NOMO-1 treated with DMSO at 0.1 percent for 48 hours (cell line): ENCODE results near the gene TROAP.
"Not testable (repeated sequence)": the region's sequence is repeated elsewhere in the genome, so short reads cannot be mapped to it uniquely, and the experiment has no call there.

ENCODE experiments used
- DNase-seq: peaks from one replicate; lab custom pipeline; 2025; ENCODE audit not compliant: unreplicated experiment; lab: John Stamatoyannopoulos, UW

TROAP gene

GRCh38 chr12:49322708-49323523, at the start of gene TROAP:
TROAP (plus strand) TSS chr12:49323255; CDS start chr12:49323609, 354 bp downstream.
- peak; percentile 99 for DNase-seq

GRCh38 chr12:49273726-49274395, 49.2 kb upstream of the TROAP start:
- DNase-seq, result no peak

- DNase-seq, result no peak
Observed at GRCh38 chr12:49274396-49275069, 48.5 kb upstream of the TROAP start.

GRCh38 chr12:49276304-49277290, 46.5 kb upstream of the TROAP start:
- no peak for DNase-seq

- no peak for DNase-seq
Observed at GRCh38 chr12:49277466-49277865, 45.6 kb upstream of the TROAP start.

- DNase-seq, result peak; percentile 51
Observed at GRCh38 chr12:49279706-49280159, 43.3 kb upstream of the TROAP start.

GRCh38 chr12:49280545-49280944, 42.5 kb upstream of the TROAP start:
- DNase-seq, result not testable (repeated sequence)

- DNase-seq, result no peak
Observed at GRCh38 chr12:49282302-49282701, 40.8 kb upstream of the TROAP start.

- DNase-seq, result not testable (repeated sequence)
Observed at GRCh38 chr12:49282740-49283375, 40.2 kb upstream of the TROAP start.

GRCh38 chr12:49283541-49284429, 39.3 kb upstream of the TROAP start:
- no peak for DNase-seq

- DNase-seq, result no peak
Observed at GRCh38 chr12:49284672-49285071, 38.4 kb upstream of the TROAP start.

GRCh38 chr12:49287876-49288275, 35.2 kb upstream of the TROAP start:
- DNase-seq, result no peak

GRCh38 chr12:49288412-49288853, 34.6 kb upstream of the TROAP start:
- peak; percentile 27 for DNase-seq

- no peak for DNase-seq
Observed at GRCh38 chr12:49288922-49289555, 34.0 kb upstream of the TROAP start.

- no peak for DNase-seq
Observed at GRCh38 chr12:49292729-49293055, 30.4 kb upstream of the TROAP start.

GRCh38 chr12:49293056-49293956, 29.7 kb upstream of the TROAP start:
- DNase-seq, result no peak

GRCh38 chr12:49294086-49294803, 28.8 kb upstream of the TROAP start:
- no peak for DNase-seq
